Measurements from ENCODE around the gene KY.

KY gene

GRCh38 chr3:134622806-134623365, 27.9 kb downstream of the KY start:
- DNase-seq (ENCODE audit: low read depth) = no peak
- no peak overlapping the region for H3K4me3 ChIP-seq (replicated peaks; ENCODE audit: low read depth, low read length)
- TF ChIP-seq, protein P1, sequence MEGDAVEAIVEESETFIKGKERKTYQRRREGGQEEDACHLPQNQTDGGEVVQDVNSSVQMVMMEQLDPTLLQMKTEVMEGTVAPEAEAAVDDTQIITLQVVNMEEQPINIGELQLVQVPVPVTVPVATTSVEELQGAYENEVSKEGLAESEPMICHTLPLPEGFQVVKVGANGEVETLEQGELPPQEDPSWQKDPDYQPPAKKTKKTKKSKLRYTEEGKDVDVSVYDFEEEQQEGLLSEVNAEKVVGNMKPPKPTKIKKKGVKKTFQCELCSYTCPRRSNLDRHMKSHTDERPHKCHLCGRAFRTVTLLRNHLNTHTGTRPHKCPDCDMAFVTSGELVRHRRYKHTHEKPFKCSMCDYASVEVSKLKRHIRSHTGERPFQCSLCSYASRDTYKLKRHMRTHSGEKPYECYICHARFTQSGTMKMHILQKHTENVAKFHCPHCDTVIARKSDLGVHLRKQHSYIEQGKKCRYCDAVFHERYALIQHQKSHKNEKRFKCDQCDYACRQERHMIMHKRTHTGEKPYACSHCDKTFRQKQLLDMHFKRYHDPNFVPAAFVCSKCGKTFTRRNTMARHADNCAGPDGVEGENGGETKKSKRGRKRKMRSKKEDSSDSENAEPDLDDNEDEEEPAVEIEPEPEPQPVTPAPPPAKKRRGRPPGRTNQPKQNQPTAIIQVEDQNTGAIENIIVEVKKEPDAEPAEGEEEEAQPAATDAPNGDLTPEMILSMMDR (IDR thresholded peaks at IDR 0.05; ENCODE audit: low read length, missing control alignments) = no peak

GRCh38 chr3:134621854-134622253, 29.0 kb downstream of the KY start:
- H3K4me3 ChIP-seq (replicated peaks; ENCODE audit: low read depth, low read length) = no peak overlapping the region
- DNase-seq (ENCODE audit: low read depth) = peak; percentile 23
- TF ChIP-seq, protein P1 (IDR thresholded peaks at IDR 0.05; ENCODE audit: low read length, missing control alignments) = no peak

DNA sequence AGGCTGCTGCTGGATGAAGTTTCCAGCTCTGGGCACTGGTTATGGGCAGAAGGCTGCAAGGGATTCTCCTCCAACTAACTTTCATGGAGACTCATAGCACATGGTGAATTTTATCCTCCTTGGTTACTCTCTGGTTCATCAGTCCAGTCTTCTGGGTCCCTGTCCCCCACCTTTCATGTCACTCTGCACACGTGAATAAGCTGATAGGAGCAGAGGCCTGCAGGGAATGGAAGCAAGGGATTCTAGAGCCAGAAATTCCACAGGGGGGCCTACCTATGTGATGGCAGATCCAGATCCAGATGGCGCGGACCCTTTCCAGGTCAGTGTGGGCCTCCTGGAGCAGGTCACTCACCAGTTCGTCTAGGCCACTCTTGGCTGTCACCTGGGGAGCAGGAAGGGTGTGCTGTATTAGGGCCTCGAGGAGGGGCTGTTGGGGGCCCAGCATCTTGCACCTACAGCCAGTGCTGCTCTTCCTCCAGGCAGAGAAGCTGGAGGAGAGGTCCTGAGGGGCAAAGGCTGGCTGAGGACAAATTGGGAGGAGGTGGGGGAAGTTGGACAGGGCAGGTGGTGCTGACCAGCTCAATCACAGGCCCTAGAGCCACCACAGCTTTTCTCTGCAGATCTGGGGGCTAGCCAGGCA, 30.2 kb downstream of the KY start:
- TF ChIP-seq, protein P1 (IDR thresholded peaks at IDR 0.05; ENCODE audit: low read length, missing control alignments) = no peak
- H3K4me3 ChIP-seq (replicated peaks; ENCODE audit: low read depth, low read length) = no peak overlapping the region
- no peak for DNase-seq (ENCODE audit: low read depth)

DNA sequence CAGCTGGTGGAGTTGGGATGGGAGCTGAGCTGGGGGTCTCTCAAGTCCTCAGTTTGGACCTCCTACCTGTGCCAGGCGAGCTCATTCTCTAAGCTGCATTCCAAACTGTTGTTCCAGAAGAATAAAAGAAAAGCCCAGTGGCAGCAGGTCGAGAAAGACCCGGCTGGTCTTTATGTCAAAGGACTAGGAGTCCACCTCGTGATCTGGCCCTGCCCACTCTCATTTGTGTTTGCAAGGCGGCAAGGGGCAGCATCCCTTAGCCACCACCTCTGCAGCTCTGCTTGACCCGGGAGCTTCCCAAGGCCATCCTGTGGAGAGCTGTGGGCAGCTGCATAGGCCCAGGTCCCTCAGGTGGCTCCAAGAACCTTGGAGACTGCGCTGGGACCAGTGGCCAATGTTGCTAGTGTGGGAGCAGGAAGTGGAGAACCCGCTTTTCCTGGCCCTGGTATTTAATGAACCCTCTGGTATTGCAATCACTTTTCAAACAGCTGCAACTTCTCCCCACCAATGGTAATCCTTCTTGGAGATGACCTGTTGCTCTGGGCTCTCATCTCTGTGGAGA, 30.9 kb downstream of the KY start:
- no peak overlapping the region for H3K4me3 ChIP-seq (replicated peaks; ENCODE audit: low read depth, low read length)
- no peak for DNase-seq (ENCODE audit: low read depth)
- TF ChIP-seq, protein P1 (IDR thresholded peaks at IDR 0.05; ENCODE audit: low read length, missing control alignments) = no peak

- no peak for DNase-seq (ENCODE audit: low read depth)
- TF ChIP-seq, protein P1 (IDR thresholded peaks at IDR 0.05; ENCODE audit: low read length, missing control alignments) = no peak
- H3K4me3 ChIP-seq (replicated peaks; ENCODE audit: low read depth, low read length) = no peak overlapping the region
These were observed 31.6 kb downstream of the KY start for GRCh38 chr3:134619301-134619615.

DNA sequence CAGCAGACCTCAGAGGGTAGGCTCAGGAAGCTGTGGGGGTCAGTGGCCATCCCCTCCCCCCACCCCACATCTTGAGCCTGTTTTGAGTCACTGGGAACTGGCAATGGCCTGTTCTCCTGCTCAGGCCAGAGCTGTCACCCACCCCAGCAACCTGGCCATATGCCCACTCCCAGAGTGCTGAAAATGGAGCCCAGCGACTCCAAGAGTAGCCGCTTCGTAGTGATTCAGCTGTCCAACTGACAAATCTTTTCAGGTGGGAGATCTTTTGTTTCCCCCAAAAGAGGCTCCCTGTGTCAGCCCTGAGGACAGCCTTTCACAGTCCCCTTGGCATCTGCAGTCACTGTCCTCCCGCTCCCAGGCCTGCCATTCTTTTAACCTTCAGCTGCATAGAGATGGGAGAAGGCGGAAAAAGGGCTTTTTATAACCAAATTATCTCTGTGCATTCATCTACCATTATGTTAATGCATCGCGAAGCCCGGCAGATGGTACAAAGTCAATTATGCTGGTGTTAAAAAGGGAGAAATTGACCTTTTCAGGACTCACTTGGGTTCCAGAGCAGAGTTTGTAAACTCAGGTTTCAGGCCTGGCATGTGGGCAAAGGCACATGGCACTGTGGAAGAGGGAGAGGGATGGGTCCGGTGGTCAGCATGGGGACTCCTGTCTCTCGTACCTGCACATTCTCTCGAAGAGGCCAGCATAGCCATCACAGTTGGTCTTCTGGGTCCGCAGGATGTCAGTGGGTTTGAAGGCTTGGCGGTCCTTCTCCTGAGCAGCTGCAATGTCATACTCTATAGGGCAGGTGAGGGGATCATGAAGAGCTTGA, 32.1 kb downstream of the KY start:
- no peak overlapping the region for H3K4me3 ChIP-seq (replicated peaks; ENCODE audit: low read depth, low read length)
- DNase-seq (ENCODE audit: low read depth) = no peak
- TF ChIP-seq, protein P1 (IDR thresholded peaks at IDR 0.05; ENCODE audit: low read length, missing control alignments) = no peak
